ENCODE data around the gene OPN3. TPM values are rescaled to one million over a fixed set of nuclear protein-coding genes. Genes with fewer than 3 reads are reported as not detected.

OPN3 gene
- polyA plus RNA-seq, 1 donor from 2014 or later, result 2.7 TPM

DNA sequence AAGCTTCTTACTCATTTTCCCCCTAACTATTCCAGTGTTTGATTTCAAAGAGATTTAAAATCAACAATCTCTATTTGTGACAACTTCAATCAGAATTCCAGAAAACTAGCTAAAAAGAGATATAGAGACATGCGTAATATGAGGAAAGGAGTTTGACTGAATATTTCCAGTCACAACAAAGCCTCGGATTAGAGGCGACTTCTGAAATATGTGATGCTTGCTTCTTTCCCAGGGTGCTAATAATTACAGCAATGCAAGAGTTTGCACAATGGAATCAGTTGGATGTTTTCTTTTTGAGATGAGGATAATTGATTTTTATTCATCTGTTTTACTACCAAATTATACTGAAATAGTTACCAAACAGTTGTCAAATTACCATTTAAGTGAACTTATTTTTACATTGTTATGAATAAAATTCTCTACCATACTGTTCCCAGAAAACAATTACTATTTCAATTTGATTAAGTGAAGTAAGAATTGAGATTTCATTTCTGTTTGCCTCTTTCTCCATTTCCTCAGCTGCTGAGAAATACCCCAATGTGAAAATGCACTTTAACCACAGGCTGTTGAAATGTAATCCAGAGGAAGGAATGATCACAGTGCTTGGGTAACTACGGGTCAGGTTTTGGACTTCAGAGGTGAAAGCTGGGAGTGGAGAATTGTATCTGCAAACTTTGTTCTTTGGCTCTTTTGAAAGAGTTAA, 79.9 kb downstream of the OPN3 start:
- Histone ChIP-seq H3K4me2 (ENCODE audit: low read length) (no peak overlapping the region), H3F3A (ENCODE audit: insufficient read depth, low read length, poor library complexity, severe bottlenecking) (no peaks in the 10 kb centered on the region)

GRCh38 chr1:241557551-241558193, 82.5 kb downstream of the OPN3 start:
- Histone ChIP-seq H3K27me3 (ENCODE audit: insufficient read depth, low read depth, low read length) (no peaks in the 10 kb centered on the region), H3F3A (ENCODE audit: insufficient read depth, low read length, poor library complexity, severe bottlenecking) (no peaks in the 10 kb centered on the region), H4K20me1 (ENCODE audit: insufficient read depth) (no peaks in the 10 kb centered on the region), H3K9me3 (ENCODE audit: low read length) (no peaks in the 10 kb centered on the region), H3K4me2 (ENCODE audit: low read length) (no peak overlapping the region), H3K4me3 (ENCODE audit: low read length) (no peak overlapping the region), H3K36me3 (ENCODE audit: insufficient read depth, low read length) (no peaks in the 10 kb centered on the region), H2AFZ (ENCODE audit: low read depth, low read length) (no peak overlapping the region), H3K79me2 (replicated peaks; ENCODE audit: insufficient read depth, low read length) (no peaks in the 10 kb centered on the region), H3K9ac (ENCODE audit: low read length) (no peak overlapping the region), H3K9me2 (ENCODE audit: insufficient read depth, low read length) (no peaks in the 10 kb centered on the region), H3K27ac (ENCODE audit: low read length) (no peak overlapping the region)
- TF ChIP-seq EP300 (conservative IDR thresholded peaks at IDR 0.05; ENCODE audit: poor library complexity, severe bottlenecking) (no peak), RAD21 (conservative IDR thresholded peaks at IDR 0.05) (no peak), TAF1 (IDR thresholded peaks at IDR 0.05; ENCODE audit: low read depth) (no peak), EZH2 (IDR thresholded peaks at IDR 0.05; ENCODE audit: borderline replicate concordance, insufficient read depth, low read length, poor library complexity, severe bottlenecking) (no peak), POLR2AphosphoS5 (IDR thresholded peaks at IDR 0.05) (no peak), SMC3 (conservative IDR thresholded peaks at IDR 0.05; ENCODE audit: poor library complexity) (no peak)
- TF ChIP-seq, protein P1, sequence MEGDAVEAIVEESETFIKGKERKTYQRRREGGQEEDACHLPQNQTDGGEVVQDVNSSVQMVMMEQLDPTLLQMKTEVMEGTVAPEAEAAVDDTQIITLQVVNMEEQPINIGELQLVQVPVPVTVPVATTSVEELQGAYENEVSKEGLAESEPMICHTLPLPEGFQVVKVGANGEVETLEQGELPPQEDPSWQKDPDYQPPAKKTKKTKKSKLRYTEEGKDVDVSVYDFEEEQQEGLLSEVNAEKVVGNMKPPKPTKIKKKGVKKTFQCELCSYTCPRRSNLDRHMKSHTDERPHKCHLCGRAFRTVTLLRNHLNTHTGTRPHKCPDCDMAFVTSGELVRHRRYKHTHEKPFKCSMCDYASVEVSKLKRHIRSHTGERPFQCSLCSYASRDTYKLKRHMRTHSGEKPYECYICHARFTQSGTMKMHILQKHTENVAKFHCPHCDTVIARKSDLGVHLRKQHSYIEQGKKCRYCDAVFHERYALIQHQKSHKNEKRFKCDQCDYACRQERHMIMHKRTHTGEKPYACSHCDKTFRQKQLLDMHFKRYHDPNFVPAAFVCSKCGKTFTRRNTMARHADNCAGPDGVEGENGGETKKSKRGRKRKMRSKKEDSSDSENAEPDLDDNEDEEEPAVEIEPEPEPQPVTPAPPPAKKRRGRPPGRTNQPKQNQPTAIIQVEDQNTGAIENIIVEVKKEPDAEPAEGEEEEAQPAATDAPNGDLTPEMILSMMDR (IDR thresholded peaks at IDR 0.05; ENCODE audit: poor library complexity, severe bottlenecking), result no peak
- TF ChIP-seq, protein P2, sequence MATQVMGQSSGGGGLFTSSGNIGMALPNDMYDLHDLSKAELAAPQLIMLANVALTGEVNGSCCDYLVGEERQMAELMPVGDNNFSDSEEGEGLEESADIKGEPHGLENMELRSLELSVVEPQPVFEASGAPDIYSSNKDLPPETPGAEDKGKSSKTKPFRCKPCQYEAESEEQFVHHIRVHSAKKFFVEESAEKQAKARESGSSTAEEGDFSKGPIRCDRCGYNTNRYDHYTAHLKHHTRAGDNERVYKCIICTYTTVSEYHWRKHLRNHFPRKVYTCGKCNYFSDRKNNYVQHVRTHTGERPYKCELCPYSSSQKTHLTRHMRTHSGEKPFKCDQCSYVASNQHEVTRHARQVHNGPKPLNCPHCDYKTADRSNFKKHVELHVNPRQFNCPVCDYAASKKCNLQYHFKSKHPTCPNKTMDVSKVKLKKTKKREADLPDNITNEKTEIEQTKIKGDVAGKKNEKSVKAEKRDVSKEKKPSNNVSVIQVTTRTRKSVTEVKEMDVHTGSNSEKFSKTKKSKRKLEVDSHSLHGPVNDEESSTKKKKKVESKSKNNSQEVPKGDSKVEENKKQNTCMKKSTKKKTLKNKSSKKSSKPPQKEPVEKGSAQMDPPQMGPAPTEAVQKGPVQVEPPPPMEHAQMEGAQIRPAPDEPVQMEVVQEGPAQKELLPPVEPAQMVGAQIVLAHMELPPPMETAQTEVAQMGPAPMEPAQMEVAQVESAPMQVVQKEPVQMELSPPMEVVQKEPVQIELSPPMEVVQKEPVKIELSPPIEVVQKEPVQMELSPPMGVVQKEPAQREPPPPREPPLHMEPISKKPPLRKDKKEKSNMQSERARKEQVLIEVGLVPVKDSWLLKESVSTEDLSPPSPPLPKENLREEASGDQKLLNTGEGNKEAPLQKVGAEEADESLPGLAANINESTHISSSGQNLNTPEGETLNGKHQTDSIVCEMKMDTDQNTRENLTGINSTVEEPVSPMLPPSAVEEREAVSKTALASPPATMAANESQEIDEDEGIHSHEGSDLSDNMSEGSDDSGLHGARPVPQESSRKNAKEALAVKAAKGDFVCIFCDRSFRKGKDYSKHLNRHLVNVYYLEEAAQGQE (IDR thresholded peaks at IDR 0.05; ENCODE audit: borderline replicate concordance), result no peak

More for the DNA sequence above, 79.9 kb downstream of the OPN3 start:
- Histone ChIP-seq H3K9me3 (ENCODE audit: low read length) (no peaks in the 10 kb centered on the region), H2AFZ (ENCODE audit: low read depth, low read length) (no peak overlapping the region), H3K9ac (ENCODE audit: low read length) (no peak overlapping the region), H3K79me2 (replicated peaks; ENCODE audit: insufficient read depth, low read length) (no peaks in the 10 kb centered on the region), H4K20me1 (ENCODE audit: insufficient read depth) (no peaks in the 10 kb centered on the region), H3K9me2 (ENCODE audit: insufficient read depth, low read length) (no peaks in the 10 kb centered on the region), H3K27ac (ENCODE audit: low read length) (no peak overlapping the region), H3K36me3 (ENCODE audit: insufficient read depth, low read length) (no peaks in the 10 kb centered on the region), H3K4me3 (ENCODE audit: low read length) (no peak overlapping the region), H3K27me3 (ENCODE audit: insufficient read depth, low read depth, low read length) (no peaks in the 10 kb centered on the region)
- TF ChIP-seq TAF1 (IDR thresholded peaks at IDR 0.05; ENCODE audit: low read depth) (no peak), RAD21 (conservative IDR thresholded peaks at IDR 0.05) (no peak), MXI1 (conservative IDR thresholded peaks at IDR 0.05; ENCODE audit: poor library complexity, severe bottlenecking) (no peak), EZH2 (IDR thresholded peaks at IDR 0.05; ENCODE audit: borderline replicate concordance, insufficient read depth, low read length, poor library complexity, severe bottlenecking) (no peak), POLR2AphosphoS5 (IDR thresholded peaks at IDR 0.05) (no peak), EP300 (conservative IDR thresholded peaks at IDR 0.05; ENCODE audit: poor library complexity, severe bottlenecking) (no peak), SMC3 (conservative IDR thresholded peaks at IDR 0.05; ENCODE audit: poor library complexity) (no peak)
- TF ChIP-seq, protein P1 (IDR thresholded peaks at IDR 0.05; ENCODE audit: poor library complexity, severe bottlenecking), result no peak
- TF ChIP-seq, protein P2 (IDR thresholded peaks at IDR 0.05; ENCODE audit: borderline replicate concordance), result no peak

Measured in neural cell (in vitro differentiated cells).